K562 treated with DMSO at 1 percent for 4 hours (cell line): ENCODE results near the gene C3orf80. TPM values are rescaled to one million over a fixed set of nuclear protein-coding genes. Genes with fewer than 3 reads are reported as not detected.

Experiments
- total RNA-seq: library from RNA; unstranded; fragments of 300-600 nt; gene quantifications from 2 replicates; pipeline ENCODE4 v1.2.3, GENCODE V29; 2022; ENCODE audit not compliant: insufficient read depth

Gene C3orf80
- not detected in 2 replicates for total RNA-seq

GRCh38 chr3:160225176-160226025, at the start of gene C3orf80:
Gene C3orf80 (plus strand): TSS chr3:160225422. CDS start chr3:160225636, 214 bp downstream.

Other genes with a start within 250 kb of the C3orf80 start
- gene IL12A, start 236.6 kb upstream of the C3orf80 start, total RNA-seq, result not detected in 2 replicates
- 10.0 and 11.1 TPM in 2 replicates for gene IFT80, start 173.8 kb downstream of the C3orf80 start, total RNA-seq
- 113 and 118 TPM in 2 replicates for gene SMC4, start 174.2 kb downstream of the C3orf80 start, total RNA-seq
- gene TRIM59, start 224.4 kb downstream of the C3orf80 start, total RNA-seq, result 16.6 and 22.8 TPM in 2 replicates